DMS153 treated with DMSO at 0.1 percent for 48 hours (cell line): ENCODE results near the gene CRACR2A.

Source experiments
- DNase-seq: peaks from one replicate; lab custom pipeline; 2025; ENCODE audit not compliant: unreplicated experiment; lab: John Stamatoyannopoulos, UW

Gene CRACR2A

DNA sequence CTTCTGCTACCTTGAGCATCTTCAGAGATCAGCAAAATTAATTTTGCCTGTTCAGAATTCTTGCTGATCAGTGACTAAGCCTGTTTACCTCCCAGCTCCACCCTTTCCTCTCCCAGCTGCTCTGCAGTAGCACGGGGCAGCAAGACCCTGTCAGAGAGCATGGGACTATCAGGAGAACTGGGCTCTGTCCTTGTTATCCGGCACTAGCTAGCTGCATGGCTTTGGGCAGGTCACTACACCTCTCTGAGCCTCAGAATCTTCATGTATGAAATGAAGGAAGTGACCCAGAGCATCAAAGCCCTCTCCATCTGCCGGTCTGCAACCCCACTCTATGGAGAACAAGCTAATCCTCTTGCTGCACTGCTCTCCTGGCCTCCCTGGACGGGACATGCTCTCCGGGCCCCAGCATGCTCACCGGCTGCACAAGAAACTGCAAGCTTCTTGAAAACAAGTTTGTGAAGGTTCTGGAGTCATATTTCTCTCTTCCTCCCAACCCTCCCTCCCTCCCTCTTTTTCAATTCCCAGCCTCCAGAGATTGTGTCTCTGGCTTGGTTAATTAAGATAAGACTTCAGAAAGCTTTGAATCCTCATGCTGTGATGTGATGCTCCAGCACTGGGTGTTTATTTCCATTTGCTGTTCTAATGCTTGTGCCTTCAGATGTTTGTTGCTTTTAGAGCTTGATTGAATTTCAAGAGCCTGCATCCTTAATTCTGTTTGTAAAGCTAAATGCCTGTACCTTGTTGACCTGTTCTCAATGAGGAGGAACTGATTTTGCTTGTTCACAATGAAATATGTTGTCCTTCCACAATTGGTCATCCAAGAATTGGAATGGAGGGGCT lies 101.1 kb downstream of the CRACR2A start:
- DNase-seq: no peak

GRCh38 chr12:3647504-3647903 lies 105.4 kb downstream of the CRACR2A start:
- no peak for DNase-seq

DNA sequence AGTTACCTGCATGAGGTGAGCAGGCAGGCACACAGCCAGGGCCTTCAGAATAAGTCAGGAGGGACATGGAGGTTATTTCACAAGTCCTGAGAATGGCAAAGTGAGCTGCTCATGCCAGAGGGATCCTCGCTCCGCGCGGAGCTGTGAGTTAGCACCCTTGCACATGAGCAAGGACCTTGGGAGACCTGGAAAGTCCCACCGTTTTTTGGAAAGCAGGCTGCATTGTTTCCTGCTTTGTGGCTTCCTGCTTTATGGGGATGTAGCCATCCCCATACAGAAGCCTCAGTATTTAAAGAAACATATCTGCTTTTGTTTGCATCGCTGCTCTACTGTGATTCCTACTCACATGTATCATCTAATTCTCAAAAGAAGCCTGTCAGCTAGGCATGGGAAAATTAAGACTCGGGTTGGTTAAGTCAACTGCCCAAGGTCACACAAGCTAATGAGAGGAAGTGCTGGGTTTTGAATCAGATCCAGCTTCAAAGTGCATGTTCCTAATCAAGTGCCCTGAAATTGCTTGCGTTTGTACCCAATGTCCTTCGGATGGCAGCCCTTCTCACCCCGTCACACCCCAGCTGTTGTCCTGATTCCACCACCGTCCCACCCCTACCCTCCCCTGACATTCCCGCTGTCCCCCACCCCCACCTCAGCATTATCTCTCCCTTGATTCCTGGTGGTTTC lies 106.2 kb downstream of the CRACR2A start:
- DNase-seq: no peak

- DNase-seq: no peak
These were observed 107.8 kb downstream of the CRACR2A start for GRCh38 chr12:3645091-3645490.

GRCh38 chr12:3644104-3644503 lies 108.8 kb downstream of the CRACR2A start:
- no peak for DNase-seq

GRCh38 chr12:3641428-3642018 lies 111.4 kb downstream of the CRACR2A start:
- no peak for DNase-seq

DNA sequence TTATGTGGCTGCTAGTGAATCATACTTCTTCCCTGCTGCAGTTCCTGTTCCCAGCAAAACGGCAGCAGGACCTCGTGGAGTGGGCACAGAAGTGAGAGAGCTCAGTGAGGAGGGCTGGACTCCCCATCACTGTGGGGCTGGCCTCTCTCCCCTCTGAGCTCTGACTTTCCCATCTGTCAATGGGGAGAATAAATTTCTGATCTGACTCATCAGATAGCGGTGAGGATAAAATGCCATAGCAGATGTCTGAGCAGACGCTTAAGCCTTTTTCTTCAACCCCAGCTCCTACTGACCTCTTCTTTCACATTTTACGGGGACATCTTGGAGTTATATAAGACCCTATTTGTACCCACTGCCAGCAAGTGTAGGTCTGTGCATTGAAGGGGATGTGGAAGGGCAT lies 116.6 kb downstream of the CRACR2A start:
- no peak for DNase-seq

GRCh38 chr12:3634348-3634747 lies 118.6 kb downstream of the CRACR2A start:
- DNase-seq: no peak

- DNase-seq: no peak
These were observed 119.5 kb downstream of the CRACR2A start for GRCh38 chr12:3633396-3633795.

GRCh38 chr12:3632754-3633153 lies 120.2 kb downstream of the CRACR2A start:
- DNase-seq: no peak

GRCh38 chr12:3632256-3632655 lies 120.7 kb downstream of the CRACR2A start:
- DNase-seq: no peak

- DNase-seq: no peak
These were observed 121.2 kb downstream of the CRACR2A start for GRCh38 chr12:3631759-3632158.

DNA sequence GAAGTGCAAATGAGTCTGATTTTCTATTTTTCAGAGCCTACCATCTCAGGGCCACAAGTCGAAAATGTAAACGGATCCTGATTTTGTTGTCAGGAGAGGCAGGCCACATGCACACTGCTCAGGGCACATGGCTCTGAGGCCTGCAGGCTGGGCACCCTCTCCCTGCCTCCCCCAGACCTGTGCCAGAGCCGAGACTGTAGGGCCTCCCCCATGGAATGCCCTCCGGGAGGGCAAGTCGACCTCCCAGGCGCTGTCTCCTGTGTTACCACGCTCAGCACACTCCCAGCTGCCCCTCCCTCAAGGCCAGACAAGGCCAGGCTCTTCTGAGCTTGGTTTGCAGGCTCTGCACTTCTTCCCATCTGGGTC lies 121.7 kb downstream of the CRACR2A start:
- DNase-seq: no peak

GRCh38 chr12:3630621-3631271 lies 122.2 kb downstream of the CRACR2A start:
- DNase-seq: no peak

- DNase-seq: no peak
These were observed 122.8 kb downstream of the CRACR2A start for GRCh38 chr12:3630111-3630510.

- DNase-seq: no peak
These were observed 123.7 kb downstream of the CRACR2A start for GRCh38 chr12:3629057-3629830.

DNA sequence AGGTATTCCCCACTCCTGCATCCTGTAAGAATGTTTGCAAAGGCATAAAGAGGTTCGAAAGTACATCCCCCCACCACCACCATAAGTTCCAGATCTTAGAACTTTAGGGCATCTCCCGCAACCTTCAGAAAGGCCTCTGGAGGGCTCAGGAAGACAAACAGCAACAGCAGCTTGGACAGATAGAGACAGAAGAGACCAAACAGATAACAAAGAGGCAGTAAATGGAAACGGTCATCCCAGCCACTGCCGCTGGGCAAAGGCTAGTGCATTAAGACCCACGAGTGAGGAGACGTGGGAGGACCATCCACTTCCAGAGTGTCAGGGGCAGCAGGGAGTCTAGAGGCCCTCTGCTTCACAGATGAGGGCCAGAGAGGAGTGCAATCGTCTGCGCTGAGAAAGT lies 124.3 kb downstream of the CRACR2A start:
- DNase-seq: no peak

GRCh38 chr12:3627336-3627735 lies 125.6 kb downstream of the CRACR2A start:
- DNase-seq: no peak

- DNase-seq: no peak
These were observed 128.6 kb downstream of the CRACR2A start for GRCh38 chr12:3624273-3624672.

- no peak for DNase-seq
These were observed 129.9 kb downstream of the CRACR2A start for GRCh38 chr12:3622822-3623690.
